Embryonic facial prominence (tissue), 1 donor: ENCODE measurements around the gene ZMYM4.
"Not testable (repeated sequence)": the region's sequence is repeated elsewhere in the genome, so short reads cannot be mapped to it uniquely, and the experiment has no call there.

Experiments
- DNase-seq: peaks from one replicate; pipeline ENCODE4 v3.0.0-alpha.2; 2016; ENCODE audit errors: extremely low spot score

Gene ZMYM4

GRCh38 chr1:35453031-35453430 is 184.5 kb downstream of the ZMYM4 start:
- DNase-seq: no peak

DNA sequence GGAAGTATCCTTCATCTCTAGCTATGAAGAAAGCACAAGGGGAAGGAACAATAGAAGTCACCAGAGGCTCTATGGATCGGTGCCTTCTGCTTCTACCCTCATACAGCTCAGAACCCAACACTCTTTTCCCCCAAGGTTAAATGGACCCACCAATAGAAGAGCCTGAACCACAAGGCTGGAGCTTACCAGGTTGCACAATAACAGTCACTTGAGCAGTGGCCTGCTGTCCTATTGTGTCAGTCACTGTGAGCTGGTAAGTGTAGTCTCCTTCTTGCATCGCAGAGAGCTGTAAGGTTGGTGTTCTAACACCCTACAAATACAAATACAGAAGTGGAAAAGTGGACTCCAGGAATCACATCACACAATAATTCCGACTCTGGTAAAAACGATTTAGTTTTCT is 185.7 kb downstream of the ZMYM4 start:
- no peak for DNase-seq

- no peak for DNase-seq
These were observed 186.1 kb downstream of the ZMYM4 start for GRCh38 chr1:35454616-35455015.

DNA sequence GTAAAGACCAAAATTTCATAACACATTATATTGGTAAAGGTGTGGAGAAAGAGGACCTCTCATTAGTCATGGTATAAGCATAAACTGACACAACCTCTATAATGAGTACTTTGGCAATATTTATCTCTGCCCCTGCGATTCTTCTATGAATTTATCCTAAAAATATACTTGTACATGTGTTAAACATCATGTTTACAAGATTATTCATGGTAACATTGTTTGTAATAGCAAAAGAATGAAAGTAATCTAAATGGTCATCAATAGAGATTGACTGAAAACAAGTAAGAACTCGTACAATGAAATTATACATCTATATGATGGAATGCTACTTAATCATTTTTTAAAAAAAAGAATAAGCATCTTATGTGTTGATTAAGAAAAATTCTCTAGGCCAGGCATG is 192.3 kb downstream of the ZMYM4 start:
- no peak for DNase-seq

DNA sequence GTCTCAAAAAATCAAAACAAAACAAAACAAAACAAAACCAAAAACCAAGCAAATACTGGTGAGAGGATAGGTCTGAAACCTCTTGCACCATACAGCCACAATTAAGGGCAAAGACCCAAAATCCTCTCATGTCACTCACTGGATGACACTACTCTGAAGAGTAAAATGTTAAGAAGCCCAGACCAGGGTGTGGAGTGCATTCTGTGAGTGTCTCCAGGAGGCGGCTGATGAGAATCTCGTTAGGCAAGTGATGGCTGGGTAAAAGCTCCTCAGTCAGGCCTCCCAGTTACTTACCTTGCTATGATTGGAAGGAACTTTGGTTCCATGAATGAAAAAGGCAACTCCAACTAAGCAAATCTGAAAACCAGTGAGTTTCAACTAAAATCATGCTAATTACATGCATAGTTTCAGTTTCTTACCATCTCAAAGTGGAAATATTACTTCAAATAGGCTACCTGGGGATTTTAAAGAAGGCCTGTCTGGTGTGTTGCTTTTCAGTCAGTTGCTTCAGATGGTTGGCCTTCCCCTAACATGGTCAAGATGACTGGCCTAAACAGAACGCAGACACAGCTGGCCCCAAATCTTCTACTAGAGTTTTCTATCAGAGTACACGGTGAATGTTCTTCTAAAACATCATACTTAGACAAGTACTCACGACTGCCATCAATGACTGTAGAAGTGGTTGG is 193.6 kb downstream of the ZMYM4 start:
- DNase-seq: no peak

DNA sequence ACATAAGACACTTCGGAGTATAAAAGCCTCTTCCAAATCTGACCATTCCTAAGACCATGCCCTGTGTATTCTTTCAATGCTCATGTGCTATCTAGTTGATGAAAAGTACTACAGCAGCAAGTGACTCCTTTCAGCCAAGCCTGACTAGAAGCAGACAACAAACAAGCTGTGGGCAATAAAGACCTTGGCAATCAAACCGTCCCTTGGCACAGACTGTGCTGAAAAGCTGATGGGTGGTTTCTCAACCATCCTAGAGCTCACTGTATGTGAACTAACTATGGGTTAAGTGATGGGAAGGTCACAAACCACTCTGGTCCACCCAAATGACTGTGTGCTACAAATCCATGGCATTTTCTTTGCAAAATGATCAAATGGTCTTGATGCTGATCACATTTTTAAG is 194.7 kb downstream of the ZMYM4 start:
- DNase-seq: no peak

DNA sequence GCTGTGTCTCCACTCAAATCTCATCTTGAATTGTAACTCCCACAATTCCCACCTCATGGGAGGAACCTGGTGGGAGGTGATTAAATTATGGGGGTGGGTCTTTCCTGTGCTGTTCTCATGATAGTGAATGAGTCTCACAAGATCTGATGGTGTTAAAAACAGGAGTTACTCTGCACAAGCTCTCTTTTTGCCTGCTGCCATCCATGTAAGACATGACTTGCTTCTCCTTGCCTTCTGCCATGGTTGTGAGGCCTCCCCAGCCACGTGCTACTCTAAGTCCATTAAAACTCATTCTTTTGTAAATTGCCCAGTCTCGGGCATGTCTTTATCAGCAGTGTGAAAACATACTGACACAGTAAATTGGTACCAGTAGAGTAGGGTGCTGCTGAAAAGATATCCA is 195.2 kb downstream of the ZMYM4 start:
- not testable (repeated sequence) for DNase-seq

DNA sequence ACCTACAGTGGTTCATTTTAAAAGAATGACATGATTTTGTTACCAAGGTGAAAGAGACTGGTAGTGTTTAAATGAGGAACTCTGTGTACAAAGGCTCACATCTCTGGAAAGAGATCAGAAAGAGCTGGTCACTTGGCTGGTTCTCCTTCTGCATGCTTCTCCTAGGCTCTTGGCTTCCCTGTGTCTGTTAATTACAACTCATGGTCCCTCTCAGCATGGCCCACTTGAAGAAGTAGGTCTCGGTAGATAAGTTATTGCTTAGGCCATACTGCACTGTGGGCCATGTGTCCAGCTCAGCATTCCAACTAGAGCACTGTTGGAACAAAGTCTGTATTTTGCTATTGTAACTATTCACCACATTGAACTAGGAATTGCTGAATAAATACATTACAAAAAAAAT is 197.6 kb downstream of the ZMYM4 start:
- no peak for DNase-seq

DNA sequence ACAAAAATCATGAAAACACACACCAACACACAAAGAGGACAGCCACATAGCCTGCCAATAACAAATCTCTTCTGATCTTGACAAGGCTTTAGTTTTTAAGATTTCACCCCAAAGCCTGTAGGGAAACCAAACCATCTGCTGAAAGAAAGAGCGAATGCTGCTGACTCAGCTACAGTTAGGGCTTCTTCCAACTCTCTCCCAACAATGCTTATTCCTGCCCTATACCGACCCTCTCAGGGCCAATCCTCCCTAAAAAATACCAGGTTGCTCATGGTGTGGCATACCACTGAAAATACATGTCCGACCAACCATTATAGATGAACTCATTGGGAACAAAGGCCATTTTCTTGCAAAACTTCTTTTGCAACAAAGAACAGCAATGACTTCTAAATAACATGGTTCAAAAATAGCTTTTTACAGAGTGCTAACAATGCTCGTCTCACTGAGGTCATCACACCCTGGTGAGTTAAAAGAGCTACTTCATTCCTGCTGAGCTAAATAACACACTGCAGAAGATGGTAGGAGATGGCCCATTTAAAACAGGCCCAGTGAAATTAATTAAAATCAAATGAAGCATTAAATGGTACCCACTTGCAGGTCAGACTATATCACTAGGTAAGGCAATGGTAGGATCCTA is 202.6 kb downstream of the ZMYM4 start:
- DNase-seq: no peak
